Measurements from ENCODE around the gene CAPN14. TPM values are rescaled to one million over a fixed set of nuclear protein-coding genes. Genes with fewer than 3 reads are reported as not detected.

CAPN14 gene
- total RNA-seq, 1 experiment from 2014 or later = 0.05 TPM

GRCh38 chr2:31200972-31201371 is 16.3 kb downstream of the CAPN14 start:
- Histone ChIP-seq H3K36me3 (ENCODE audit: control insufficient read depth, insufficient read depth, low read length) (no peaks in the 10 kb centered on the region), H3K27ac (ENCODE audit: low read length) (no peak overlapping the region), H3K4me1 (ENCODE audit: control insufficient read depth, insufficient read depth, low read length) (no peaks in the 10 kb centered on the region), H3K27me3 (ENCODE audit: control insufficient read depth, insufficient read depth, low read length) (peaks cover 2% of the 10 kb centered on the region), H3K4me3 (ENCODE audit: low read depth in 2 of 2, low read length in 2 of 2) (no peak overlapping the region), H3K9me3 (ENCODE audit: control insufficient read depth, insufficient read depth, low read depth, low read length) (no peaks in the 10 kb centered on the region)
- TF ChIP-seq CTCF (IDR thresholded peaks at IDR 0.05) = no peak
- TF ChIP-seq REST (IDR thresholded peaks at IDR 0.05; ENCODE audit: insufficient read depth in 1 of 2, low read depth in 2 of 2, low read length in 1 of 2) = no peak
- TF ChIP-seq TCF7L2 (IDR thresholded peaks at IDR 0.05; ENCODE audit: low read depth, low read length) = no peak
- no TSS peak for BruUV-seq (replicated peaks)
- ChIA-PET CTCF (interaction anchor here (0.6 kb wide), 1 partner anchor 33 kb away, joined by 3 read pairs; the partner anchor contains the start of gene EHD3), POLR2A (interaction anchor here (1.2 kb wide), 1 partner anchor 11 kb away, joined by 3 read pairs; no protein-coding TSS in a partner anchor)
- ATAC-seq (no peak), DNase-seq (ENCODE audit: low read depth, low spot score) (no peak)
- in situ Hi-C loops (cut with HindIII; ENCODE audit: low pct_unique_long_range_greater_than_20kb, low sequenced_read_pairs) (no loop called here), intact Hi-C loops (cut with micrococcal nuclease; ENCODE audit: unreplicated experiment) (no loop called here)

- ATAC-seq (no peak), DNase-seq (ENCODE audit: low read depth, low spot score) (no peak)
- BruUV-seq (replicated peaks) = no TSS peak
- ChIA-PET POLR2A (no interaction called here), CTCF (no interaction called here)
- Histone ChIP-seq H3K4me1 (ENCODE audit: control insufficient read depth, insufficient read depth, low read length) (no peaks in the 10 kb centered on the region), H3K27me3 (ENCODE audit: control insufficient read depth, insufficient read depth, low read length) (peaks cover 2% of the 10 kb centered on the region), H3K4me3 (ENCODE audit: low read depth in 2 of 2, low read length in 2 of 2) (no peak overlapping the region), H3K9me3 (ENCODE audit: control insufficient read depth, insufficient read depth, low read depth, low read length) (no peaks in the 10 kb centered on the region), H3K36me3 (ENCODE audit: control insufficient read depth, insufficient read depth, low read length) (no peaks in the 10 kb centered on the region), H3K27ac (ENCODE audit: low read length) (no peak overlapping the region)
- in situ Hi-C loops (cut with HindIII; ENCODE audit: low pct_unique_long_range_greater_than_20kb, low sequenced_read_pairs) (no loop called here), intact Hi-C loops (cut with micrococcal nuclease; ENCODE audit: unreplicated experiment) (loop anchor here (10.0 kb wide), 1 partner anchor 106 kb away; no protein-coding TSS in a partner anchor)
- no peak for TF ChIP-seq CTCF (IDR thresholded peaks at IDR 0.05)
- TF ChIP-seq REST (IDR thresholded peaks at IDR 0.05; ENCODE audit: insufficient read depth in 1 of 2, low read depth in 2 of 2, low read length in 1 of 2) = no peak
- TF ChIP-seq SIN3A (IDR thresholded peaks at IDR 0.05; ENCODE audit: borderline replicate concordance, insufficient read depth, low read depth, low read length) = no peak
- no peak for TF ChIP-seq POLR2AphosphoS5 (IDR thresholded peaks at IDR 0.05; ENCODE audit: low read depth, low read length)
- TF ChIP-seq TCF7L2 (IDR thresholded peaks at IDR 0.05; ENCODE audit: low read depth, low read length) = no peak
These were observed 18.1 kb downstream of the CAPN14 start for GRCh38 chr2:31199206-31199605.

All from Panc1 (cell line).